Fibroblast of lung (primary cell): Measurements from ENCODE around the gene SEMA3B. TPM values are rescaled to one million over a fixed set of nuclear protein-coding genes. Genes with fewer than 3 reads are reported as not detected.
"Not testable (repeated sequence)": the region's sequence is repeated elsewhere in the genome, so short reads cannot be mapped to it uniquely, and the experiment has no call there.

ENCODE experiments used
- DNase-seq, 2 donors: peaks; one replicate each; pipeline versions ENCODE4 v3.0.0 to v3.0.0-alpha.2; 2010; ENCODE audit warnings: low read depth in 2 of 2
- H2AFZ ChIP-seq: 2 replicates; pipeline ENCODE4 v1.5.1; 2012; ENCODE audit warnings: low read length, control low read depth, inconsistent platforms
- H3K27ac ChIP-seq: 2 replicates; pipeline ENCODE4 v1.5.1; 2011; ENCODE audit warnings: low read length, control low read depth; ENCODE audit not compliant: insufficient read depth
- H3K27me3 ChIP-seq: 2 replicates; pipeline ENCODE4 v1.5.1; 2011; ENCODE audit warnings: mild to moderate bottlenecking, low read length; ENCODE audit not compliant: control insufficient read depth, insufficient read depth
- H3K36me3 ChIP-seq: 2 replicates; pipeline ENCODE4 v1.5.1; 2011; ENCODE audit warnings: low read length; ENCODE audit not compliant: control insufficient read depth, insufficient read depth
- H3K4me1 ChIP-seq: 2 replicates; pipeline ENCODE4 v1.5.1; 2011; ENCODE audit warnings: low read length; ENCODE audit not compliant: control insufficient read depth, insufficient read depth; ENCODE audit errors: extremely low read depth
- H3K4me2 ChIP-seq: 2 replicates; pipeline ENCODE4 v1.5.1; 2011; ENCODE audit warnings: low read length, control low read depth; ENCODE audit not compliant: insufficient read depth; ENCODE audit errors: extremely low read depth
- H3K4me3 ChIP-seq, 4 experiments: fragments of 200-600 bp in 1 of 4; sonication (generic) in 1 of 4; replicated peaks in 1 of 4; 2 replicates each; pipeline ENCODE4 v1.5.1; 2011 to 2016; ENCODE audit warnings: low read length in 4 of 4, low read depth in 3 of 4, mild to moderate bottlenecking in 3 of 4, control low read depth in 2 of 4, inconsistent platforms in 1 of 4, mixed read lengths in 1 of 4; ENCODE audit not compliant: insufficient read depth in 1 of 4; ENCODE audit errors: control extremely low read depth in 1 of 4
- H3K79me2 ChIP-seq: 2 replicates; pipeline ENCODE4 v1.5.1; 2012; ENCODE audit warnings: mild to moderate bottlenecking, low read length, inconsistent platforms; ENCODE audit not compliant: control insufficient read depth, insufficient read depth
- H3K9ac ChIP-seq: 2 replicates; pipeline ENCODE4 v1.5.1; 2011; ENCODE audit warnings: mild to moderate bottlenecking, low read length, control low read depth; ENCODE audit not compliant: insufficient read depth
- H3K9me3 ChIP-seq: 2 replicates; pipeline ENCODE4 v1.5.1; 2012; ENCODE audit warnings: low read depth, low read length; ENCODE audit not compliant: control insufficient read depth, insufficient read depth
- H4K20me1 ChIP-seq: 2 replicates; pipeline ENCODE4 v1.5.1; 2011; ENCODE audit warnings: low read length; ENCODE audit not compliant: control insufficient read depth, insufficient read depth; ENCODE audit errors: extremely low read depth
- EZH2 ChIP-seq: IDR thresholded peaks from 2 replicates; pipeline ENCODE4 v1.5.1; 2012; ENCODE audit warnings: low read length, control low read depth, mild to moderate bottlenecking; ENCODE audit errors: missing control alignments
- polyA plus RNA-seq, 2 donors: library from polyadenylated mRNA; depleted of rRNA in 1 of 2; stranded (reverse) in 1 of 2; unstranded in 1 of 2; fragments of >200 nt; gene quantifications; 2 replicates each; pipeline ENCODE4 v1.2.1, GENCODE V29; 2011 to 2012; ENCODE audit warnings: missing spikeins in 1 of 2
- total RNA-seq: library from RNA; depleted of rRNA; stranded (reverse); fragments of >200 nt; gene quantifications from 2 replicates; pipeline ENCODE4 v1.2.1, GENCODE V29; 2014
- TF ChIP-seq, protein P1 (sequence below), 2 donors: IDR thresholded peaks in 1 of 2; conservative IDR thresholded peaks in 1 of 2; 1 replicate in 1 of 2; 2 replicates in 1 of 2; pipeline ENCODE4 v1.5.1; 2011 to 2012; ENCODE audit warnings: low read length in 2 of 2, control low read depth in 1 of 2, inconsistent platforms in 1 of 2, low read depth in 1 of 2, mild to moderate bottlenecking in 1 of 2

Gene SEMA3B
- total and polyA plus RNA-seq, 2 donors (not counting 1 experiment from before 2014, with no cell fraction given) = 23.5 to 85.2 TPM

DNA sequence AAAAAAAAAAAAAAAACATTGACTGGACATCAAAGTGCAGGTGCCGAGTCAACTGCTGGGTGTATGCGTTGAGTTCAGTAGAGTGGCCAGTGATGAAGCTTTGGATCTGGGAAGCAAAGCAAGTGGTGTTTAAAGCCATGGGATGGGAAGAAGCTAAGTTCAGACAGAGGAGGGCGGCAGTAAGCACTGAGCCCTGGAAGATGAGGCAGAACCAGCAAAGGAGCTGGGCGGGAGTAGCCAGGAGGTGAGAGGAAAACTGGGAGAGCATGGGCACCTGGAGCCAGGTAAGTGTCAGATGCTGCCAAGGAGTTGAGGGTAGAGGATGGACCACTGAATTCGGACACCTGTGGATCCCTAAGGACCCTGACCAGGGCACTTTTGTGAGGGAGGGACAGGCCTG, 44.3 kb upstream of the SEMA3B start:
- H3K36me3 ChIP-seq = no peaks in the 10 kb centered on the region
- H3K27ac ChIP-seq = no peak overlapping the region
- no peak for DNase-seq
- no peaks in the 10 kb centered on the region for H3K9me3 ChIP-seq
- H3K4me3 ChIP-seq = no peak overlapping the region
- H3K4me2 ChIP-seq = no peak overlapping the region
- peaks cover 4% of the 10 kb centered on the region for H3K27me3 ChIP-seq
- peaks cover 9% of the 10 kb centered on the region for H3K4me1 ChIP-seq
- H3K9ac ChIP-seq = no peak overlapping the region
- H3K79me2 ChIP-seq = no peaks in the 10 kb centered on the region
- H2AFZ ChIP-seq = no peak overlapping the region
- no peaks in the 10 kb centered on the region for H4K20me1 ChIP-seq
- TF ChIP-seq, protein P1, sequence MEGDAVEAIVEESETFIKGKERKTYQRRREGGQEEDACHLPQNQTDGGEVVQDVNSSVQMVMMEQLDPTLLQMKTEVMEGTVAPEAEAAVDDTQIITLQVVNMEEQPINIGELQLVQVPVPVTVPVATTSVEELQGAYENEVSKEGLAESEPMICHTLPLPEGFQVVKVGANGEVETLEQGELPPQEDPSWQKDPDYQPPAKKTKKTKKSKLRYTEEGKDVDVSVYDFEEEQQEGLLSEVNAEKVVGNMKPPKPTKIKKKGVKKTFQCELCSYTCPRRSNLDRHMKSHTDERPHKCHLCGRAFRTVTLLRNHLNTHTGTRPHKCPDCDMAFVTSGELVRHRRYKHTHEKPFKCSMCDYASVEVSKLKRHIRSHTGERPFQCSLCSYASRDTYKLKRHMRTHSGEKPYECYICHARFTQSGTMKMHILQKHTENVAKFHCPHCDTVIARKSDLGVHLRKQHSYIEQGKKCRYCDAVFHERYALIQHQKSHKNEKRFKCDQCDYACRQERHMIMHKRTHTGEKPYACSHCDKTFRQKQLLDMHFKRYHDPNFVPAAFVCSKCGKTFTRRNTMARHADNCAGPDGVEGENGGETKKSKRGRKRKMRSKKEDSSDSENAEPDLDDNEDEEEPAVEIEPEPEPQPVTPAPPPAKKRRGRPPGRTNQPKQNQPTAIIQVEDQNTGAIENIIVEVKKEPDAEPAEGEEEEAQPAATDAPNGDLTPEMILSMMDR (conservative IDR thresholded peaks at IDR 0.05 in 1 of 2, IDR thresholded peaks at IDR 0.05 in 1 of 2; ENCODE audit: low read depth in 1 of 2, low read length in 2 of 2) = no peak
- no peak for TF ChIP-seq EZH2

- peak overlapping the region; percentile 92 for H2AFZ ChIP-seq
- no peaks in the 10 kb centered on the region for H3K79me2 ChIP-seq
- peak overlapping the region; percentile 47 to 84 (median 54) for H3K4me3 ChIP-seq
- no peaks in the 10 kb centered on the region for H4K20me1 ChIP-seq
- H3K4me1 ChIP-seq = peaks cover 9% of the 10 kb centered on the region
- H3K9ac ChIP-seq = peak overlapping the region; percentile 32
- H3K27me3 ChIP-seq = peaks cover 4% of the 10 kb centered on the region
- TF ChIP-seq, protein P1 (conservative IDR thresholded peaks at IDR 0.05 in 1 of 2, IDR thresholded peaks at IDR 0.05 in 1 of 2; ENCODE audit: low read depth in 1 of 2, low read length in 2 of 2) = no peak
- no peak for TF ChIP-seq EZH2
- H3K4me2 ChIP-seq = peak overlapping the region; percentile 89
- peak overlapping the region; percentile 22 for H3K27ac ChIP-seq
- peak; percentile 47 to 49 for DNase-seq
- H3K9me3 ChIP-seq = no peaks in the 10 kb centered on the region
- no peaks in the 10 kb centered on the region for H3K36me3 ChIP-seq
These were observed 42.0 kb upstream of the SEMA3B start for GRCh38 chr3:50226888-50227389.

DNA sequence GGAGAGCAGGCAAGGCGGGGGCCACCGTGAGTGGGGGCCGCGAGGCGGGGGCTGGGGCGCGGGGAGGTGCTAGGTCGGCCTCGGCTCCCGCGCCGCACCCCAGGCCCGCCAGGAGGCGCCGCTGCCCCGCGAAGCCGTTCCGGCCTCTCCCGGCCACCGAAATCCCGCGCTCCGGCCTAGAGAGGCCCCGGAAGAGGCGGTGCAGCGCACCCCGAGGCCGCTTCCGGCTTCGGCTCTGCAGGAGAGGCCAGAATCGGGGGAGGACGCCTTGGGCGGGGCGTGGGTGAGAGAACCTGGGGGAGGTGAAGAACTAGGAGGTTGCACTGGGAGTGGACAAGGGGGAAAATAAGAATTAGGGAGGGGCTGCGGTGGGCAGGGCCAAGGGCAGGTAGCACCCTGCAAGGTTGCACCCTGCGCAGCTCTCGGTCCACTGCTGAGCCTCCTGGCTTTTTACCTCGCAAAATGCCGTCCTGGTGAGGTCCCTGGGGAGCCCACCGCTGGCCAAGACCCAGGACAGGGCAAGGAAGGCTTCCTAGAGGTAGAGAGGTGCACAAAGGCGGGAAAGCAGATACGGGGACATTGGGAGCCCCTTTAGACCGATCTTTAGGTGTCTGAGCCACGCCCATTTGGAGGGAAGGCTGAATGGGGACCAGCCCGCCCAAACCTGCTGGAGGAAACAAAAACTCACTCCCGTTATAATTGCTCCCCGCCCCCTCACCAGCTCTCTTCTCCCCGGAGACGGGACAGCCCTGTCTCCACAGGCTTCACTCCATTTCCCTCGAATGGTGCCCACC, 41.4 kb upstream of the SEMA3B start:
- Histone ChIP-seq H3K36me3 (no peaks in the 10 kb centered on the region), H3K27me3 (peaks cover 4% of the 10 kb centered on the region), H3K4me3 (peak overlapping the region; percentile 69 to 91 (median 81)), H3K27ac (peak overlapping the region; percentile 39), H3K4me2 (peak overlapping the region; percentile 97), H3K9me3 (no peaks in the 10 kb centered on the region), H4K20me1 (no peaks in the 10 kb centered on the region), H3K9ac (peak overlapping the region; percentile 51), H3K4me1 (peaks cover 9% of the 10 kb centered on the region), H3K79me2 (no peaks in the 10 kb centered on the region), H2AFZ (peak overlapping the region; percentile 92)
- TF ChIP-seq, protein P1 (conservative IDR thresholded peaks at IDR 0.05 in 1 of 2, IDR thresholded peaks at IDR 0.05 in 1 of 2; ENCODE audit: low read depth in 1 of 2, low read length in 2 of 2) = peak; percentile 39 to 53
- TF ChIP-seq EZH2 = no peak
- DNase-seq = peak; percentile 84 to 88

GRCh38 chr3:50228184-50228763, 40.7 kb upstream of the SEMA3B start:
- H3K4me2 ChIP-seq = peak overlapping the region; percentile 97
- H3K4me1 ChIP-seq, H2AFZ ChIP-seq, H3K9ac ChIP-seq, H4K20me1 ChIP-seq, H3K79me2 ChIP-seq, H3K36me3 ChIP-seq, H3K27me3 ChIP-seq, H3K9me3 ChIP-seq, H3K27ac ChIP-seq, DNase-seq: not testable (repeated sequence)
- peak overlapping the region; percentile 69 to 91 (median 81) for H3K4me3 ChIP-seq
